ENCODE data around the gene TNS3.
"Not testable (repeated sequence)": the region's sequence is repeated elsewhere in the genome, so short reads cannot be mapped to it uniquely, and the experiment has no call there.

TNS3 gene

DNA sequence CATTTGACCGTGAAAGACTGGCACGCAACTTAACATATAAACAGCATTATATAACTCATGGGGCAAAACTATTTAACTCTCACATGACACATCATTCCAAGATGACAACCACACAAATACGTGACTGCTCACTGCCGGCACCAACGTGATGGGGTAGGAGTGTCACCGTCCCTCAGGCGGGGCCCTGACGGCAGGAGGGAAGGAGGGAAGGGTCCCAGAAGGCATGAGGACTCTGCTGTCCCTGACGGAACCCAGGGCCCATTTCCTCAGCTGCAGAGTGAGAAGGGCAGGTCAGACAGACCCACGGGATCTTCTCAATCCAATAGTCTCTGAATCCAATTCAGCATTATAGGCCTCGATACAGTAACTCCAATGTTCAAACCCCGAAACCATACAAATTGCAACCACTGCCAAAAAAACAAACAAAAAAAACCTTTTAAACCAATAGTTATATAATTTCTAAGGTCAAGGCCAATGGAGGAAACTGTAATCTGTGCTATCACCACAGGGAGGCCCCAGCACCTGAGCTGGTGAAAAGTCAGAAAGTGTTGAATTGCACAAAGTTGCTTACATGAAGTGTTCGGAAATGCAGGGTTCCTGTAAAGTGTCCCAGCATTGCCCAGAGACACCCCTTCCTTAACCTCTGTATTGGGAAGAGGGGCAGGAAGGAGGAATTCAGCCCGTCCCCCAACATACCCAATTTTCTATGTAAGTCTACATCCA lies 137.4 kb downstream of the TNS3 start:
- DNase-seq, result no peak

GRCh38 chr7:47443049-47443448 lies 138.9 kb downstream of the TNS3 start:
- no peak for DNase-seq

DNA sequence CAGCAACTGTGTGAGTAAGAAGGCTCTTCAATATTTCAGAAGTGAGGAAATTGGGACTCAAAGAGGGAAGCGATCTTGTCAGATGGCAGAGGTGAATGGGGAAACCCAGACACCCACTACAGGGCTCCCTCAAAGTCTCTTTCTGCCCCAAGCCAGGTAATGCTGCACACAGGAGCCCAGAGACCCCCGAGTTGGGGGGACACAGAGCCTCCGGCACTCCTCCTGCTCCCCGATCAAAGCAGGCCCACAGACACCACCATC lies 139.4 kb downstream of the TNS3 start:
- no peak for DNase-seq

DNA sequence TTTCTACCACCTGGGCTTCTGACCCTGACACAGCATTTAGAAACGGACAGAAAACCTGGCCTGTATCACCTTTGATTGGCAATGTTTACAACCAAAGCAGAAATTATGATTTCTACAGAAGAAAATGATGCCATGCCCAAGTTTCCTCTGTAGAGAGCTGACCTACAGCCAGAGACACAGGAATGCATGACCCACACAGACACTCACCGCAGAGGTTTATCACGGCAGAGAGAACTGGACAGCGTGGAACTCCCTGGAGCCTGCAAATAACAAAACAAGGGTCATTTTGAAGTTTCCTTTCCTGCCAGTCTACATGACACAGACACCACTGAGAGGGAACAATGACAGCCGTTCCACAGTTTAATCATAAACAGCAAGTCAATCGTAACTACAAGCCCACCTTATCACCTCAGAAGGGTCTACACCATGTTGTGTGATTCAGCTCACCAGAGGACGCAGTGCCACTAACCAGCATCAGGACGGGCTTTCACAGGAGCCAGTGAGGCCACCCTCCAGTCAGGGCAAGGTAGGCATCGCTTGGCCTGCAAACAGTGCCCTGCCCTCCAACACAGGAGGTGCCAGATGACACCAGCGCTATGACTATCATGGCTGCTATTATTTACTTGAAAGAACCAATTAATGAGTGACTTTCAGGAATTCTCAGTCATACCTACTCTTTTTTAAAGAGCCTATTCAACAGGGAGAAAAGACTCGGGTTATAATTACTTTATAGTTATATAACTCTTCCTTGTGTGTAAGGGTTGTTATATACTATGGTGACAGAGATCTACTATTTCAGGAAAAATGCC lies 139.9 kb downstream of the TNS3 start:
- DNase-seq, result no peak

DNA sequence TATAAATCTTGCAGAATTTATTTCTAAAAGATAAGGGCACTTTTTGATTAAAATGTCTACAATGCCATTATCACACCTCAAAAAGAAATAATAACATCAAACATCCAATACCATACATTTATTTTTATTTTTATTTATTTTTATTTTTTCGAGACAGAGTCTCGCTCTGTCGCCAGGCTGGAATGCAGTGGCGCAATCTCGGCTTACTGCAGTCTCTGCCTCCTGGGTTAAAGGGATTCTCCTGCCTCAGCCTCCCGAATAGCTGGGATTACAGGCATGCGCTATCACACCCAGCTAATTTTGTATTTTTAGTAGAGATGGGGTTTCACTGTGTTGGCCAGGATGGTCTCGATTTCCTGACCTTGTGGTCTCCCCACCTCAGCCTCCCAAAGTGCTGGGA lies 140.9 kb downstream of the TNS3 start:
- DNase-seq, result not testable (repeated sequence)

- DNase-seq, result no peak
Observed at GRCh38 chr7:47440320-47440719, 141.6 kb downstream of the TNS3 start.

GRCh38 chr7:47439181-47439667 lies 142.7 kb downstream of the TNS3 start:
- no peak for DNase-seq

DNA sequence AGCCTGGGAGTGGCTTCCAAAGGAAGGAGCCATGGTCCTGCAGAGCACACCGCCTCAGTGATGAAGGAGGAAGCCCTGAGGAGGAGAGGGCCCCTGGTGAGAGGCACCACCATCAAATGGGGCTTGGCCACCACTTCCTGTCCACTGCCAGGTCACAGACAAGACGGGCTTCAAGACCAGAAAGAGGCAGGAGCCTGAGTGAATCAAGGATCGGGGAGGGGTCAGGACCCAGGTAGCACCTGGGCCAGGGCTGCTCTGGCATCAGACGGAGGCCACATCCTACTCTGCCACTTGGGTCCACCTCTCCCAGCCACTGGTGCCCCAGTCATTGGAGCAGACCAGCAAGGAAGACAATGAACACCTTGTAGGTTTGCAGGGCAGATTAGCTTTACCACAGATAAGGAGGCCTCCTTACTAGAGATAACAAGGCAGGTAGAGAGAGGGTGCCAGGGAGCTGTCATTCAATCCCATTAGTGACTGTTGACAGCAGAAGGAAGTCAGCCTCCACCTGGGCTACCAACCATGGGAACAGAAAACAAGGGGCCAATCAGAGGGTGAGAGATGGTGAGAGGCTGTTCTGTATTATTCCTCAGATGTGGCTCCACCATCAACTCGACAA lies 143.4 kb downstream of the TNS3 start:
- DNase-seq, result no peak

DNA sequence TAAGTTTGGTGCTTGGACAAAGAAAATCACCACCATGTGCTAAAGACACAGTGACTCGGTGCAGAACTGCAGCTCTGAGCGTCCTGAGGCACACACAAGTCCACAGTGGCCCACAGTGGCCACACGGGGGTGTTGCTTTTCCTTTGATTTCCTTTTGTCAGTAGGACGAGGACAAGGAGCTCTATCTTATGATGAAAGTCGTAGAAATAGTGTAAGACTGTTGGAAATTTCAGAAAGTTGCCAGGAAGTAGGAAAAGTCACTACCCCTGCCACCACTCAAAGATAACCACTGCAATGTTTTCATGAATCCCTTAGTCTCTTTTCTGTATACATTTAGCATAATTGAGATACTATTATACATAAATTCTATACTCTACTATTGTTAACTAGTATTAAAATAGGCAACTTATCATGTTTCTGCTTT lies 146.0 kb downstream of the TNS3 start:
- peak; percentile 22 to 26 for DNase-seq

DNA sequence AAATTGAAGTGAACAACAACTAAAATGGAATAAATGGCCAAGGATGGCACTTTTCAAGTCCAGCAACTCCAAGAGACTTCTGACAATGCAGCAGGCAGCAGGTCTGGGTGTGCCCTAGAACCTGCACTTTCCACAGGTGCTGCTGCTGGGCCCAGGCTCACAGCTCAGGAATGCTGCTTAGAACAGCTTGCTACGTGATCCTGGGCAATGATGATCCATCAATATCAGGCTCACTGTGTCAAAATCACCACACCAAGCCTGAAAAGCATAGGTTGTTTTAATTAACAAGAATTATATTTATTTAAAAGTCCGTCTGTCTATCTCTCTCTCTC lies 148.4 kb downstream of the TNS3 start:
- DNase-seq, result no peak

DNA sequence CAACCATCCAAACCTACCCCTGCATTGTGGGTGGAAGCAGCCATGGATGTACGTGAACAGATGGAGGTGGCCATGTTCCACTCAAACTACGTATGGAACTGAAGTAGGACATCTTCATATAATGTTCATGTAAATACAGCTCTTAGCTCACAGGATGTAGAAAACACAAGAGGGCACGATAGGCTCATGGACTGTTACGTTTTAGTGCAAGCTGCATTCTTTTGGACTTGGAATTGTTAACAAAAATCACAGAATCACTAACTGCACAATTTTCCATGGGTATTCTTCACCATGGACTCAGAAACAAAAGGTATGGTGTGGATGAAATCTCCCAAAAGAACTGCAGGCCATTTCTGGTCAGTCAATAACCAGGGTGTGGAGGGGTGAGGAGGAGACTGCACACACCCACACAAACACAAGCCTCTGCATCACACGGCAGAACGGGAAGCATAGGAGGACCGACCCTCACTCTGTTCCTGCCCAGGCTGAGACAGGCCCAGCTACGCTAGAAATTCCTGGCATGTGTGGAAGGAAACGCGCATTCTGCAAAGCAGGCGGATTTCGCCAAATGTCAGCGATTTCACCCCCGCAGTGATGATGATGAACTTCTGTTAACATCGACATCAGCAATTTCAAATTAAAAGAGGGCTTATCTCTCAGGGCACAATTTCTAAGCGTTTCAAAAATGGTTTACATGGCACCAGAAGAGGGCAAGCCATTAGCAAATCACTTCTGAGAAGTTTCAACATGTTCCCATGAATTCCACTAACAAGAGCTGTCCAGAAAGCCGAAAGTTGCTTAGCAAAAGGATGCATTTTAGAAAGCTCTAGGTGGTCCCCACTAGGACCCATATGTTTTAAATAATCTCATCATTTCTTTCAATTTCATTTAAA lies 149.0 kb downstream of the TNS3 start:
- no peak for DNase-seq

DNA sequence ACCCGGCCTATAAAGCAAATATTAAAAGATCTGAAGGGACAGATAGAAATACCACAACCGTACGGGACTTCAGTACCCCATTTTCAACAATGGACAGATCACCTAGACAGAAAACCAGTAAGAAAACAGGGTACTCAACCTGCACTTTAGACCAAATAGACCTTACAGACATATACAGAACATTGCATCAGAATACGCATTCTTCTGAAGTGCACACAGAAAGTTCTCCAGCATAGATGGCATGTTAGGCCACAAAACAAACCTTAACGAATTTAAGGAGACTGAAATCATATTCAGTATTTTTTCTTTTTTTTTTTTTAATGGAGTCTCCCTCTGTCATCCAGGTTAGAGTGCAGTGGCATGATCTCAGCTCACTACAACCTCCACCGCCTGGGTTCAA lies 151.5 kb downstream of the TNS3 start:
- DNase-seq, result no peak

DNA sequence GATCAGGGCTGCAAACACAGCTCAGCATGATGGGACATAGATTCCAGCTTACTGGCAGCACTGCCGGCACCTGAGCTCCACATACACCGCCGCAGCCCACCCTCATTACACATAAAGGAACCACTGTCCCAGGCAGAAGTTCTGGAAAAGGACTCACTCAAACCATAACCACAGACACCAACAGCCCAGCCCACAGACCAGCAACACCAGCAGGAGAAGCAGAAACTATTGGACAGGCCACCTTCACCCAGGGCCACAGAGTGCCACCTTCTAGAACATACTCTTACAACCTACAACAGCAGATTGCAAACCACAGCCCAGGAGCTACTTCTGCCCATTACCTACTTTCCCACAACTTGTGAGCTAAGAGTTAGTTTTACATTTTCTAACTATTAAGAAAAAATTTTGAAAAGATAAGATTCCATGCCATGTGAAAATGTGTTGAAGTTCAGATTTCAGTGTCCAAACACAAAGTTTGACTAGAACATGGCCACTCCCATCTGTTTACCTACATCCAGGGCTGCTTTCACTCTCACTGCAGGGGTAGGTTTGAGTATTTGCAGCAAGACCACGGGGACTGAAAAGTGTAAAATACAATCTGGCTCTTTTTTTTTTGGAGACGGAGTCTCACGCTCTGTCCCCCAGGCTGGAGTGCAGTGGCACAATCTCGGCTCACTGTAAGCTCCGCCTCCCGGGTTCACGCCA lies 153.0 kb downstream of the TNS3 start:
- DNase-seq, result no peak

GRCh38 chr7:47428052-47428767 lies 153.7 kb downstream of the TNS3 start:
- no peak for DNase-seq

DNA sequence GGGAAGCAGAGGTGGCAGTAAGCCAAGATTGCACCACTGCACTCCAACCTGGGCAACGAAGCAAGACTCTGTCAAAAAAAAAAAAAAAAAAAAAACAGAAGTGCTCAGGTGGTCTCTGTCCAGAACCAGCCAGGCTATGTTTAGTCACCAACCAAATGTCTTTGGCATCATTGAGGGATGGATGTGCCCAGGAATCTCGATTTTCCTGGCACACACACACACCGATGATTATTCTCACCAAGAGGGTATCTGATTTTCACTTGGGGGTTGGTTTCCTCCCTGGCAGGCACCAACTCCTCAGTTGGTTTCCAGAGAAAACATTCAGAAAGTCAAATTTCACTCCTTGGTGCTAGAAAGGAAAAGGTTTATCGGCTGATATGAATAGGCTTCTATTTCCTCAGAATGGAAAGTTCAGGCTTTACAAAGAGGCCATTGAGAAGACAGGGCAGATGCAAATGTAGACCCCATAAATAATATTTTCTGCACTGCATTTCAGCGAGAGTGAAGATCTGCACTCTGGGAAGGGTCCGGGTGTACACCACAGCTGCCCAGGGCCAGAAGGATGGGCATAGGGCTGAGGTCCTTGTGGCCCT lies 154.8 kb downstream of the TNS3 start:
- DNase-seq, result no peak

- DNase-seq, result no peak
Observed at GRCh38 chr7:47424523-47424922, 157.4 kb downstream of the TNS3 start.

GRCh38 chr7:47423196-47423595 lies 158.7 kb downstream of the TNS3 start:
- DNase-seq, result no peak

GRCh38 chr7:47422611-47423010 lies 159.3 kb downstream of the TNS3 start:
- DNase-seq, result no peak

GRCh38 chr7:47421456-47421855 lies 160.5 kb downstream of the TNS3 start:
- no peak for DNase-seq

GRCh38 chr7:47420122-47420780 lies 161.7 kb downstream of the TNS3 start:
- no peak for DNase-seq

DNA sequence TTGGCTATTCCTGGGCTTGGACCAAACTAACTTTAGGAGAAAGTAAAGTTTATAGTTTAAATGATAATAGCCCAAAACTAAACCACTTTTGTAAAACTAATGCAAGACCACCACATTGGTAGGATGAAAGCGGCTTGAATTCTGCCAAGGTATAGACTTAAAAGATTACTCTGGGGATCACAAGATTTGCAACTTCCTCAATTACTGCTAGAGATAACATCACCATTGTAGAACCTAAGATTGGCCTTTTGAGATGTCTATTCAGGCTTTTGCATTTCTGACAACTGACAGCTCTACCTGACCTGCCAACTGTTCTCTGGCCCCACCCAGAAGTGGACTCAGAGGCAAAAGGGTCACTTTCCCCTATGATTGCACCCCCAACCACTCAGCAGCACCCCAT lies 162.4 kb downstream of the TNS3 start:
- DNase-seq, result no peak
